Activated CD4-positive, alpha-beta T cell treated with anti-CD3 and anti-CD28 coated beads for 1 hour (primary cell): ENCODE data around the gene NFATC1.
A peak's percentile ranks its signal among the peaks of the same experiment; 100 is the strongest.

ENCODE experiments used
- DNase-seq: peaks from one replicate; pipeline ENCODE4 v3.0.0-alpha.2; 2020

NFATC1 gene

DNA sequence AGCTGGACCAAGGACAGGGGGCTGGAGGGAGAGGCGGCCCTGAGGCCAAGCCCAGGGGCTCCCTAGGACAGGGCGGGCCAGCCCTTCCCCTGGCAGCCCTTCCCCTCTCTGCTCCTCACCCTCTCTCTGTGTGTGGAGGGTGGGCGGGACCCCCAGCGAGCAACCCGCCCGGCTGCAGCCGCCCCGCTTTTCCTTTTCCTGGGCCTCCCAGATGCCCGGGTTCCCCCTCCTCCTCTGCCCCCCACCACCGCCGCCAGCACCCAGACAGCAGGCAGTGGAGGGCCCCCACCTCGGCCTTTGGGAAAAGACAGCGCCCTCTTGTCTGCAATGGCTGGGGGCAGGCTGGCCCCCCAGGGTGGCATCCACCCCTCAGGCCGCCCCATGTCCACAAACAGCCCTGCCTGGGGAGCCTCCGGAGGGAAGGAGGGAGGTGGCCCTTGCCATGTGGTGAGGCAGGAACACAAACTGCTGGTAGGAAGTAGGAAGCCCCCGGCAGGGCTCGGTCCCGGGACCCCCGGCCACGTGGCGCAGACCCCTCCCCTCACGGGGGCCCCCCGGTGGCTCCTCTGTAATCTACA lies 148.7 kb downstream of the NFATC1 start:
- peak; percentile 5 for DNase-seq

DNA sequence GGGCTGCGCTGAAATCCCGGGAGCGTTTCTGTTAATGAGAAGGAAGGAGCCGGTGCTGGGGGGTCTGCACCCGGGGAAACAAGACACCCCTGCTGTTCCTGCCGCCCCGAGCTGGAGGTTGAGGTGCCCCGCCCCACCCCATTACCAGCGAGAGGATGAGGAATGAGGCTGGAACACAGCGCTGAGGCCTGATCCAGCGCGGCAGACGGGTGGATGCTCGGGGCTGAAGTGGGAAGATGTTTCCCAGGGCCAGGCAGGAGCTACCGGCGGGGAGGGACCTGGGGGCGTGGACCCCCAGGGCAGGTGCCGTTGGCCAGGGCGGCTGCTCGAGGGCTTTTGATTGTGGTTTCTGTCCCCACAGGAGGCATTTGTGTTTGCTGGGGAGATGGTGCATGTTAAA lies 149.5 kb downstream of the NFATC1 start:
- no peak for DNase-seq

- no peak for DNase-seq
These were observed 150.0 kb downstream of the NFATC1 start for GRCh38 chr18:79545736-79546171.

- DNase-seq = no peak
These were observed 151.1 kb downstream of the NFATC1 start for GRCh38 chr18:79546781-79547272.

GRCh38 chr18:79547413-79548076 lies 151.8 kb downstream of the NFATC1 start:
- DNase-seq = no peak

DNA sequence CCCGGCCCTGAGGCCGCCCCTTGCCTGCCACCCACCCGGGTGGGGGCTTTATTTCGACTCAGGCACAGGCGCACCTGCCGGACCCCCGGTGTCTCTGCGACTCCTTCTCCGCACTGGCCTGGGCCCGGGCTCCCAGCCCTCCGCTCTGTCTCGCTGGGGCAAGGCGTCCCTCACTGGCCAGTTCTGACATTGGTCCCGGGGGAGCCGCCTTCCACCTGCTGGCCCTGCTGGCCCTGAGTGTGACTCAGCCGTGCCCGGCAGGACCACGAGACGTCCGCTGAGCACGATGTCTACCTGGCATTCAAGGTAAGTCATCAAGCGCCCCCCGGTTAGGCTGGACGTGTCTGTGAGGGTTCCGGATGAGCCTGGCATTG lies 152.3 kb downstream of the NFATC1 start:
- no peak for DNase-seq

DNA sequence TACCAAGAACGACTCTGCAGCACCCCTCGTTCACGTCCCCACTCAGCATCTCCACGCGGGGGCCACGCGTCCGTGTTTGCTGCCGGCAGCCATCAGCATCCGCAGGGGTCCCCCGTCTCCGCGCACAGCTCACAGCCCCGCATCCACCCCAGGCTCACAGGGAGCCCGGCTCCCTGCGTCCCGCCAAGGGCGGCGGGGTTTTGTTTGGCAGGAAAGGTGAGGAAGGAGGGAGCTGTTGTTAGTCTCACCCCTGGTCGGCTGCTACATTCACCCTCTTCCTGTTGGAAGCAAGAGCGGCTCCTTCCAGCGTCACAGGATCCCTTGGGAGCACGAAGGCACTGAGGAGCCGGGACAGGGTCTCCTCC lies 152.9 kb downstream of the NFATC1 start:
- no peak for DNase-seq

DNA sequence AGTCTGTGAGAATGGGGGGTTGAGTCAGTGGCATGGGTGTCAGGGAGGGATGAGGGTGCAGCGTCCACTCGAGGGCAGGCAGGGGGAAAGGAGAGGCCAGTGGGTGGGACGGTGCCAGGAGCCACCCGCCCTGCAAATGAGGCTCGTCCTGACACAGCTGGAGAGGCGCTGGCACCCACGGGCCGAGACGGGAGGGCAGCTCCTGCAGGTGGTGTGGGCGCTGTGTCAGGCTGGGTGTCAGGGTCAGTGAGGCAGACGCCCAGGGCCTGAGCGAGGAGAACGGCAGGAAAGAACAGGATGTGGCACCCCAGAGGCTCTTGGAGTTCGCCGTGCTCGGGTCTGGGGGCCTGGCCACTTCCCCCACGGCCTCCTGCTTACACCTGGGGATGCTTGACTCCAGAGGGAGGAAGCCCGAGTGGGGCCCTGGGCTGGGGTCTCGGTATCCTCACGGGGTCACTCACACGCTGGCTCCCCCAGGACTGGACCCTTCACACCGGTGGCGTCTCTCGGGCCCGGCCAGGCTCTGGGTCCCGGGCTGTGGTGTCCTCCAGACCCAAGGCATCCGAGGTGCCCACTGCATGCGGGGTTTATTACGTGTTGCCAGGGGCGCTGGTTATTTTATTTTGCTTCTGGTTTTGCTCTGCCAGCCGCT lies 153.4 kb downstream of the NFATC1 start:
- no peak for DNase-seq

DNA sequence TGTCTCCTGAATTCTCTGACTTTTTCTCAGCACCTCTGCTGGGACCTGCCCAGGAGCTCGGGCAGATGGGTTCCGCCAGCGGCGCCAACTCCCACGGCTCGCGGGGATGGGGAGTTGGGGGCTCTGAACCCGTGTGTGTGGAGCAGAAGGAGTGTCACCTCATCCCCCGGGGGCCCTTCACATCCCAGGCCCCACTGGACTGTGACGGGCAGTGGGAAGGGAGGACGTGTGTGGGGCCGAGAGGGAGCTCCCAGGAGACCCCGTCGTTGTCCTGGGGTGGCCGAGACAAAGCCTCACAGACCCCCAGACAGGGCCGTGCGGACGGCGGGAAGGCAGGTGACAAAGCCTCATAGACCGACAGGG lies 153.9 kb downstream of the NFATC1 start:
- no peak for DNase-seq

DNA sequence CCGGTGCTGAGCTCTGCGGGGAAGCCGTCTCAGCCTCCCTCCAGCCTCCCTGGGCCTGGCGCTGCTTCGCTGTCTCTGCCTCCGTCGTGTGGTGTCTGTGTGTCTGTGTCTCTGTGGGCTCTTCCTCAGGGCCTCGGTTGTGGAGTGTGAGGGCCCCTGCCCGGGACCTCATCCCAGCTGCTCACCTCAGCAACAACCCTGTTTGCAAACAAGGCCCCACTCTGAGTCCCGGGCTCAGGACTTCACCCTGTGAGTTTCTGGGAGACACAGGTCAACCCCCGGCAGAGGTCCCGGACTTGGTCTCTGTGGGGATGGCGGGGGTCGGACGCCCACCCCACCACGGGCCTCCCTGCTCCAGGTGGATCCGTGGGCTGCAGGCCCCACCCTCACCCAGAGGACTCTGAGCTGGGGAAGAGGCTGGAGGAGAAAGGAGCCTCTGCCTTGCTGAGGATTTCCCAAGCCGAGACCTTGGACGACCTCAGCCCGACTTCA lies 156.5 kb downstream of the NFATC1 start:
- DNase-seq = no peak

DNA sequence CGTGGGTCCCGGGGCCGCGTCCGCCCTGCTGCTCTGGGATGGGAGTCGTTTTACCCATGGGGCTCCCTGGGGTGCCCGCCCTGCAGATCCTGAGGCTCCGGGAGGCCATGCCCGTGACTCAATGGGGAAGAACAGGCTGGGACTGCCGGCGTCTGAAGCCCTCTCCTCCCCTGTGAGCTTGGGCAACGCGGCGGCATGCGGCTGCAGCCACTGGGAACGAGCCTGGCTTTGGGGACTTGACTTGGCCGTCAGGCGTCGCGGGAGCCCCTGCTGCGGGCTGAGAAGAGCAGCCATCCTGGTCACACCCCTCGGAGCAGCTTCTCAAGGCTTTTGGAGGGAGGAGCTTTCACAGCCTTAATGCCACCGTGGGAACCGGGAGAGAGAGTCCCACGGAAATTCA lies 157.0 kb downstream of the NFATC1 start:
- no peak for DNase-seq

GRCh38 chr18:79553154-79553553 lies 157.4 kb downstream of the NFATC1 start:
- DNase-seq = no peak

DNA sequence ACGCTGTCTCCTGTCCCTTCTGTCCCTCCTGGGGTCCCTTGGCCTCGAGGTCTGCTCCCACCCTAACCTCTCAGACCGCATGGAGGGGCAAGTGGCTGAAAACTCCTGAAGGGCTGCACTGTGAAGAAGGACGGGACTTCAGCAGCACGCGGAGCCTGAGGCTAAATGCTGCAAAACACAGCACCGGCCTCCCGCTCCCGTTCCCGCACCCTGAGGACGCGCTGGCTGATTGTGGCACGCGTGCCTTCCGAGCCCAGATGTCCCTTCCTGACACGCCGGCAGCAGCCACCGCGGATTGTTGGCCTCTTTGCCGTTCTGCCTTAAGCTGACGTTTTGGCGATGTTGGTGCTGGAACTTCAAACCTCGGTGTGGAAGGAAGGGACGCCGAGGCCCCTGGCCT lies 158.0 kb downstream of the NFATC1 start:
- no peak for DNase-seq

- DNase-seq = no peak
These were observed 158.6 kb downstream of the NFATC1 start for GRCh38 chr18:79554321-79554720.

DNA sequence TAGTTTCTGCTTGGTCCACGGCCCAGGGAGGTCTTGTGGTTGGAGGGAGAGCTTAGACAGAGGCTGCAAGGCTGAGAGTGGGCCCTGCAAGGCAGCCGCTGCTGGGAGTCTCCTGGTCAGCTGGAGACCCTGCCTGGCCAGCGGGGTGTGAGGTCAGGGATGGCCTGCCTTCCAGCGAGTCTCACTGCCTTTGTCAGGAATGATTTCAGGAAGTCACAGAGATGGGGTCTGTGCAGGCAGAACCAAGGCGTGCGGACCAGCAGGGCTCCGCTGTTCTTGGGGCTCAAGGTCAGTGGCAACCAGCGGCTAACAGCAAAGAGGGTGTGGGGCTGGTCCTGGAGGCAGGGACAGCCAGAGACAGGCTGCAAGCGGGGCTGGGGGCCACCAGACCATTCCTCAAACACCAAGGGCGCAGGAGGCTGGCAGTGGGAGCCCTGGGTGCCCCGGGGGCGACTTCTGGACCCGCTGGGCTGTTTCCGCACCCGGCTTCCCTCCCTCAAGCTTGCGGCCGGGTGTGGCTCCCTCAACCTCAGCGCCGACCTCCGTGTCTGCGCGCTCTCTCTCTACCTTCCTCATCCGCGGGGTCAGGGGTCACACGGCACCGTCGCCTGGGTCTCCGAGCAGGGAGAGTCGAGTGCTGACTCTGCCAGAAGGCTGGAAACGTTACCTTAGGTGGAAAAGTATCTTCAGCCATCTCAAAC lies 159.4 kb downstream of the NFATC1 start:
- no peak for DNase-seq

DNA sequence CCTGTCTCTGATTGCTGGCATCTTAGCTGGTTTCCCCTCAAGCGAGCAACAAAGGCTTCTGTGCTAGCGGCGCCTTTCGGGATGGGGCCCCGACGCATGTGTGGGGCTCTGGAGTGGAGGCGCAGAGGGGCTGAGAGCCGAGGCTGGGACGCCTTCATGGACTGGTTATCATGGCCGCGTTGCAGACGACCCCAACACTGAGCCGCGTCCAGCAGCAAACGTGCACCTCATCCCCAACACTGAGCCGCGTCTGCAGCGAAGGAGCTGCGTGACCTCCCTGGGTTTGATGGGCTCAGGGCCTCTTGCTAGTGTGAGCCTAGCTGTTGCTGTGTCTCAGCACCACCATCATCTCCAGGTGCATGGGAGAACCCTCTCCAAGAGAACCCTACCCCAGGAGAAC lies 160.2 kb downstream of the NFATC1 start:
- DNase-seq = no peak

- DNase-seq = no peak
These were observed 161.3 kb downstream of the NFATC1 start for GRCh38 chr18:79556829-79557585.

GRCh38 chr18:79558196-79558932 lies 162.6 kb downstream of the NFATC1 start:
- DNase-seq = no peak

DNA sequence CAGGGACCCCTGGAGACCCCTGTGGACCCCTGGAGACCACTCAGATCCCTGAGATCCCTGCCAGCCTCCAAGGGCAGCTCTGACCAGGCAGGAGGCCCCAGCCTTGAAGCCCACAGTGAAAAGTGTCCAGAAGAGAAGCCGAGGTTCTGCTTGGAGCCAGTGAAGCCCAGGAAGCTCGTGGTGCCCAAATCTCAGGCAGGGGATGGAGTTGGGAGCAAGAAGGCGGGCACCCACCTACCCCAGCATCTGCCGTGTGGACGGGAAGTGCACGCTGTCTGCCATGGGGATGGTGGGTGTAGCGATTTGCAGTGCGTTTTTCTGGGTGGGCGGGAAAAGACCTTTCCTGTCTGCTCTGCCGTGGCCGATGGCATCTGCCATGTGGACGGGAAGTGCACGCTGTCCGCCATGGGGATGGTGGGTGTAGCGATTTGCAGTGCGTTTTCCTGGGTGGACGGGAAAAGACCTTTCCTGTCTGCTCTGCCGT lies 163.2 kb downstream of the NFATC1 start:
- DNase-seq = no peak

DNA sequence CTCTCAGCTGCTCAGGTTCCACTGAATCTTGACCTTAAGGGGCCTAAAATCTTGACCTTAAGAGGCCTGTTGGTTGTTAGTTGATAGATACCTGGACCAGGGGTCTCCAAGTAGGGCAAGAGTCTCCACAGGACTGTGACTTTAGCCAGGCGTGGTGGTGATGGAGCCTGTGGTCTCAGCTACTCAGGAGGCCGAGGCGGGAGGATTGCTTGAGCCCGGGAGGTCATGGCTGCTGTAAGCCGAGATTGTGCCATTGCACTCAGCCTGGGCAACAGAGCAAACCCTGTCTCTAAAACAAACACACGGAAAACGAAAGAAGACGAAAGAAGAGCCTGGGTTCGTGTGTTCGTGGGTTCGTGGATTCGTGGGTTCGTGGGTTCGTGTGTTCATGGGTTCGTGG lies 163.7 kb downstream of the NFATC1 start:
- DNase-seq = no peak

DNA sequence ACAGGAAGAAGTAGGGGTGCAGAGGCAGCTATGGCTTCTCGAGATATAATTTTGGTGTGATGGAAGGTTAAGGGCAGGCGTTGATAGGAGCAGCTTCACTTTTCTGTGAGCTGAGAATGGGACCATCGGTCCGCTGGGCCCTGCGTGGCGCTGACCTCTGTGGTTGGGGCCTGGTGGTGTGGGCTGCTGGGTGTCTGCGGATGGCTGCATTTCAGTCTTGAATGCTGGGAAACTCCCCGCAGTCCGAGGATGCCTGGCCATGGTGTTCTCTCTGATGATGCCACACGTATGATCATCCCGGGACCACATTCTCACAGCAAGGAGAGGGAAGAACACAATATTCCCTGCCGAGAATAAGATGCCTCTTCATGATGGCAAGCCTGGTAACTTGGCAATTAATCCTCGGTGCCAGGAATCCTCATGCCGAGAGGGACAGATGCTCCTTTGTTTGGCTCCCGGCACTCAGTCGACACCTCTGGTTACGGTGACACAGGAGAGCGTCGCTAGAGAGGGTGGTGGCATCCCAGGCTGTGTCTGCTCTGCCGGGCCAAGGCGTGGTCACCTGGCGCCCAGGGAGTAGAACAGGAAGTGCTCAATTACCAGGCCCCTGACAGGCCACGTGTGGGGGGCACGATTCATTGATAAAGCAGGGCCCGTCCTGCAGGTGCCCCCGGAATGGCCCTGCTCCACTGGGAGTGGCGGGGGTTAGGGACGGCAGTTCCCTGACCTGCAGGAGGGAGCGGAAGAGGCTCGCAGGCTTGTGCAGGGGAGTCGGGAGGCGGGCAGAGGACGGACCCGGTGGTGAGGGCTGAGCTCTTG lies 164.5 kb downstream of the NFATC1 start:
- no peak for DNase-seq
